ENCODE results near the gene FADS3. TPM values are rescaled to one million over a fixed set of nuclear protein-coding genes. Genes with fewer than 3 reads are reported as not detected.

Gene FADS3
- total RNA-seq, 4 donors from 2014 or later = 25.2 to 37.6 (median 31.2) TPM

- Histone ChIP-seq H3K36me3 (no peaks in the 10 kb centered on the region), H3K4me3 (replicated peaks in 1 of 3) (no peak overlapping the region), H3K4me1 (peaks cover 17 to 27% of the 10 kb centered on the region in 2 donors), H3K27me3 (no peaks in the 10 kb centered on the region), H3K9me3 (no peaks in the 10 kb centered on the region), H3K27ac (no peak overlapping the region)
- intact Hi-C loops (cut with DNase I) = no loop called here
- TF ChIP-seq POLR2A (IDR thresholded peaks at IDR 0.05) = no peak
- TF ChIP-seq CTCF (IDR thresholded peaks at IDR 0.05) = no peak
- 81% methylated on average over 7 of the region's 7 CpGs for WGBS, 2 donors
- no peak for DNase-seq
Measured at GRCh38 chr11:61832754-61833153, 58.6 kb downstream of the FADS3 start.

- WGBS, 2 donors = 90% methylated on average over 3 to 4 of the region's 4 CpGs
- H3K27me3 ChIP-seq = no peaks in the 10 kb centered on the region
- no peaks in the 10 kb centered on the region for H3K36me3 ChIP-seq
- no peak for DNase-seq
- H3K9me3 ChIP-seq = no peaks in the 10 kb centered on the region
- H3K4me1 ChIP-seq = peaks cover 22 to 32% of the 10 kb centered on the region in 2 donors
- intact Hi-C loops (cut with DNase I) = no loop called here
- H3K27ac ChIP-seq = no peak overlapping the region
- no peak for TF ChIP-seq CTCF (IDR thresholded peaks at IDR 0.05)
- TF ChIP-seq POLR2A (IDR thresholded peaks at IDR 0.05) = no peak
- no peak overlapping the region for H3K4me3 ChIP-seq (replicated peaks in 1 of 3)
Measured at GRCh38 chr11:61832207-61832606, 59.1 kb downstream of the FADS3 start.

- H3K4me1 ChIP-seq = peaks cover 22 to 34% of the 10 kb centered on the region in 2 donors
- WGBS, 2 donors = 71 to 73% methylated on average over 8 of the region's 8 CpGs
- DNase-seq = no peak
- no peaks in the 10 kb centered on the region for H3K9me3 ChIP-seq
- TF ChIP-seq POLR2A (IDR thresholded peaks at IDR 0.05) (no peak), CTCF (IDR thresholded peaks at IDR 0.05) (no peak)
- H3K27me3 ChIP-seq = no peaks in the 10 kb centered on the region
- no peaks in the 10 kb centered on the region for H3K36me3 ChIP-seq
- intact Hi-C loops (cut with DNase I) = no loop called here
- no peak overlapping the region for H3K4me3 ChIP-seq (replicated peaks in 1 of 3)
- H3K27ac ChIP-seq = no peak overlapping the region
Measured at GRCh38 chr11:61830237-61831105, 60.9 kb downstream of the FADS3 start.

GRCh38 chr11:61829806-61830205 is 61.5 kb downstream of the FADS3 start:
- DNase-seq = no peak
- Histone ChIP-seq H3K4me3 (replicated peaks in 1 of 3) (no peak overlapping the region), H3K27me3 (no peaks in the 10 kb centered on the region), H3K36me3 (no peaks in the 10 kb centered on the region), H3K9me3 (no peaks in the 10 kb centered on the region), H3K4me1 (peaks cover 22 to 32% of the 10 kb centered on the region in 2 donors), H3K27ac (no peak overlapping the region)
- WGBS, 2 donors = 80 to 92% methylated on average over 4 of the region's 4 CpGs
- intact Hi-C loops (cut with DNase I) = loop anchor here (5.0 kb wide), 1 partner anchor 57 kb away; no protein-coding TSS in a partner anchor
- TF ChIP-seq POLR2A (IDR thresholded peaks at IDR 0.05) (no peak), CTCF (IDR thresholded peaks at IDR 0.05) (no peak)
